Hematopoietic multipotent progenitor cell treated with erythropoietin and hydrocortisone succinate and interleukin-3 and kit ligand, for 15 days (in vitro differentiated cells): Measurements from ENCODE around the gene GGA1.
"Not testable (repeated sequence)": the region's sequence is repeated elsewhere in the genome, so short reads cannot be mapped to it uniquely, and the experiment has no call there.

Source experiments
- DNase-seq: peaks from one replicate; pipeline ENCODE4 v3.0.0-alpha.2; 2015; ENCODE audit warnings: low spot score

GGA1 gene

GRCh38 chr22:37650463-37651136, 42.0 kb downstream of the GGA1 start:
- DNase-seq, result no peak

- no peak for DNase-seq
Measured at GRCh38 chr22:37654563-37655251, 46.1 kb downstream of the GGA1 start.

GRCh38 chr22:37655252-37655563, 46.6 kb downstream of the GGA1 start:
- no peak for DNase-seq

GRCh38 chr22:37656583-37656982, 47.9 kb downstream of the GGA1 start:
- DNase-seq, result not testable (repeated sequence)

- DNase-seq, result no peak
Measured at GRCh38 chr22:37657590-37658132, 49.0 kb downstream of the GGA1 start.

GRCh38 chr22:37658133-37659065, 49.8 kb downstream of the GGA1 start, which contains the start of gene PDXP:
Gene PDXP (plus strand): TSS chr22:37658723. CDS start chr22:37658783, 60 bp downstream.
- DNase-seq, result peak; percentile 98

- no peak for DNase-seq
Measured at GRCh38 chr22:37659066-37659896, 50.6 kb downstream of the GGA1 start.

GRCh38 chr22:37659897-37660708, 51.5 kb downstream of the GGA1 start:
- peak; percentile 53 for DNase-seq

- DNase-seq, result no peak
Measured at GRCh38 chr22:37660709-37661045, 52.0 kb downstream of the GGA1 start.

- DNase-seq, result no peak
Measured at GRCh38 chr22:37661160-37661924, 52.7 kb downstream of the GGA1 start.

GRCh38 chr22:37662039-37662438, 53.4 kb downstream of the GGA1 start:
- DNase-seq, result no peak

GRCh38 chr22:37663521-37664140, 55.0 kb downstream of the GGA1 start:
- DNase-seq, result no peak

GRCh38 chr22:37664249-37665101, 55.8 kb downstream of the GGA1 start:
- no peak for DNase-seq

- DNase-seq, result no peak
Measured at GRCh38 chr22:37665487-37665886, 56.9 kb downstream of the GGA1 start.

- DNase-seq, result no peak
Measured at GRCh38 chr22:37669586-37669985, 61.0 kb downstream of the GGA1 start.

- DNase-seq, result no peak
Measured at GRCh38 chr22:37672206-37672919, 63.7 kb downstream of the GGA1 start.

- no peak for DNase-seq
Measured at GRCh38 chr22:37672920-37673455, 64.4 kb downstream of the GGA1 start.

GRCh38 chr22:37674248-37674647, 65.6 kb downstream of the GGA1 start:
- DNase-seq, result no peak
